NCI-H524 (cell line): ENCODE measurements around the gene PRKACA.
"Not testable (repeated sequence)": the region's sequence is repeated elsewhere in the genome, so short reads cannot be mapped to it uniquely, and the experiment has no call there.

ENCODE experiments used
- DNase-seq, 2 experiments: peaks; one replicate each; lab custom pipeline; 2025; lab: John Stamatoyannopoulos, UW

The PRKACA gene

GRCh38 chr19:14048443-14049153 lies 69.0 kb downstream of the PRKACA start:
- DNase-seq, result peak in 1 of 2 experiments; percentile 41

- DNase-seq, result not testable (repeated sequence)
Measured at GRCh38 chr19:14047866-14048265, 69.7 kb downstream of the PRKACA start.

DNA sequence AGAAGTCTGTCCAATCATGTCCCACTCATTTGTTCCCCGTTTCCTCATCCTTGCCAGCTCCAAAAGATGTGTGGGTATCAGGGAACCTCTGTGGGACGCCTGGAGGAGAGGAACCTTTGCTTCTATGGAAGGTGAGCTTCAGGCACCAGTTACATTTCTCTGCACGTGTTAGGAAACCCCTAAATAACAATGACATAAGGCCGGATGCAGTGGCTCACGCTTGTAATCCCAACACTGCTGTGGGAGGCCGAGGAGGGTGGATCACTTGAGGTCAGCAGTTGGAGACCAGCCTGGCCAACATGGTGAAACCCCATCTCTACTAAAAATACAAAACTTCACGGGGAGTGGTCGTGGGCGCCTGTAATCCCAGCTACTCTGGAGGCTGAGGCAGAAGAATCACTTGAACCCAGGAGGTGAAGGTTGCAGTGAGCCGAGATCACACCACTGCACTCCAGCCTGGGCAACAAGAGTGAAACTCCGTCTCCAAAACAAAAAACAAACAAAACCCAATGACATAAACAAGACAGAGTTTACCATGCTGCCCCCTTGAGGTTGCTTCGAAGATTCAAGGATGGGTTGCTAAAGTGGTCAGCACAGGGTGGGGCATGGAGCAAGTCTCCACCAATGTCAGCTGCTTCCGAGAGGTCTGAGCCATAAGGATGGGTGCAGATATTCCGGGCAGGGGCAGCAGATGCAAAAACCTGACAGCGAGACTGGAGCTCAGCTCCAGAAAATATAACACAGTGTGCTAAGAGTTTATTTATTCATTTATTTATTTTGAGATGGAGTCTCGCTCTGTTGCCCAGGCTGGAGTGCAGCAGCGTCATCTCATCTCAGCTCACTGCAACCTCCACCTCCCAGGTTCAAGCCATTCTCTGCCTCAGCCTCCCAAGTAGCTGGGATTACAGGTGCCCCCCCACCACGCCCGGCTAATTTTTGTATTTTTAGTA lies 74.6 kb downstream of the PRKACA start:
- DNase-seq, result peak; percentile 22 to 43
